Mesenteric fat pad (tissue), 1 donor: ENCODE results near the gene ZBTB20. TPM values are rescaled to one million over a fixed set of nuclear protein-coding genes. Genes with fewer than 3 reads are reported as not detected.

ENCODE experiments used
- DNase-seq: peaks from one replicate; pipeline ENCODE4 v3.0.0-alpha.2; 2020; ENCODE audit warnings: low spot score
- total RNA-seq: library from RNA; stranded (reverse); fragmentation: NEBNext Ultra II Directional; extraction: Animal tissue kit (Norgen Biotek cat#: 25700); gene quantifications from one replicate; pipeline ENCODE4 v1.2.1, GENCODE V29; 2021
- donor health status: DM: yes; HTN: yes; CAD: no.

The ZBTB20 gene
- total RNA-seq, 1 donor from 2014 or later: 54.4 TPM

- DNase-seq: no peak
These were observed 648.3 kb downstream of the ZBTB20 start for GRCh38 chr3:114498539-114499370.

GRCh38 chr3:114496874-114497273 lies 650.2 kb downstream of the ZBTB20 start:
- no peak for DNase-seq

GRCh38 chr3:114496466-114496865 lies 650.6 kb downstream of the ZBTB20 start:
- no peak for DNase-seq

GRCh38 chr3:114496021-114496434 lies 651.1 kb downstream of the ZBTB20 start:
- DNase-seq: no peak

- DNase-seq: no peak
These were observed 652.6 kb downstream of the ZBTB20 start for GRCh38 chr3:114494498-114494897.

GRCh38 chr3:114490829-114491228 lies 656.3 kb downstream of the ZBTB20 start:
- no peak for DNase-seq

- no peak for DNase-seq
These were observed 659.6 kb downstream of the ZBTB20 start for GRCh38 chr3:114487502-114487901.

GRCh38 chr3:114484919-114485318 lies 662.2 kb downstream of the ZBTB20 start:
- DNase-seq: no peak

GRCh38 chr3:114481113-114481512 lies 666.0 kb downstream of the ZBTB20 start:
- no peak for DNase-seq

GRCh38 chr3:114480442-114480841 lies 666.6 kb downstream of the ZBTB20 start:
- no peak for DNase-seq

GRCh38 chr3:114478801-114479200 lies 668.3 kb downstream of the ZBTB20 start:
- no peak for DNase-seq

- no peak for DNase-seq
These were observed 670.6 kb downstream of the ZBTB20 start for GRCh38 chr3:114476511-114476910.

GRCh38 chr3:114471478-114471877 lies 675.6 kb downstream of the ZBTB20 start:
- no peak for DNase-seq

GRCh38 chr3:114469070-114469469 lies 678.0 kb downstream of the ZBTB20 start:
- DNase-seq: no peak

- DNase-seq: no peak
These were observed 680.3 kb downstream of the ZBTB20 start for GRCh38 chr3:114466816-114467215.

GRCh38 chr3:114466251-114466650 lies 680.8 kb downstream of the ZBTB20 start:
- no peak for DNase-seq

- no peak for DNase-seq
These were observed 682.5 kb downstream of the ZBTB20 start for GRCh38 chr3:114464548-114464947.

- DNase-seq: no peak
These were observed 684.3 kb downstream of the ZBTB20 start for GRCh38 chr3:114462750-114463149.

GRCh38 chr3:114460459-114460858 lies 686.6 kb downstream of the ZBTB20 start:
- DNase-seq: no peak

GRCh38 chr3:114456742-114457141 lies 690.3 kb downstream of the ZBTB20 start:
- no peak for DNase-seq

- no peak for DNase-seq
These were observed 691.7 kb downstream of the ZBTB20 start for GRCh38 chr3:114455432-114455831.

- DNase-seq: no peak
These were observed 692.4 kb downstream of the ZBTB20 start for GRCh38 chr3:114454551-114455251.

- no peak for DNase-seq
These were observed 693.7 kb downstream of the ZBTB20 start for GRCh38 chr3:114453361-114453780.
